HG03520 (cell line): ENCODE data around the gene ZNF790.
"Not testable (repeated sequence)": the region's sequence is repeated elsewhere in the genome, so short reads cannot be mapped to it uniquely, and the experiment has no call there.

Experiments used
- ATAC-seq: cut with Tn5 transposase; IDR thresholded peaks from one replicate; pipeline ENCODE4 v1.9.1; 2021; ENCODE audit warnings: mild to moderate bottlenecking, moderate library complexity; ENCODE audit not compliant: unreplicated experiment

Gene ZNF790

DNA sequence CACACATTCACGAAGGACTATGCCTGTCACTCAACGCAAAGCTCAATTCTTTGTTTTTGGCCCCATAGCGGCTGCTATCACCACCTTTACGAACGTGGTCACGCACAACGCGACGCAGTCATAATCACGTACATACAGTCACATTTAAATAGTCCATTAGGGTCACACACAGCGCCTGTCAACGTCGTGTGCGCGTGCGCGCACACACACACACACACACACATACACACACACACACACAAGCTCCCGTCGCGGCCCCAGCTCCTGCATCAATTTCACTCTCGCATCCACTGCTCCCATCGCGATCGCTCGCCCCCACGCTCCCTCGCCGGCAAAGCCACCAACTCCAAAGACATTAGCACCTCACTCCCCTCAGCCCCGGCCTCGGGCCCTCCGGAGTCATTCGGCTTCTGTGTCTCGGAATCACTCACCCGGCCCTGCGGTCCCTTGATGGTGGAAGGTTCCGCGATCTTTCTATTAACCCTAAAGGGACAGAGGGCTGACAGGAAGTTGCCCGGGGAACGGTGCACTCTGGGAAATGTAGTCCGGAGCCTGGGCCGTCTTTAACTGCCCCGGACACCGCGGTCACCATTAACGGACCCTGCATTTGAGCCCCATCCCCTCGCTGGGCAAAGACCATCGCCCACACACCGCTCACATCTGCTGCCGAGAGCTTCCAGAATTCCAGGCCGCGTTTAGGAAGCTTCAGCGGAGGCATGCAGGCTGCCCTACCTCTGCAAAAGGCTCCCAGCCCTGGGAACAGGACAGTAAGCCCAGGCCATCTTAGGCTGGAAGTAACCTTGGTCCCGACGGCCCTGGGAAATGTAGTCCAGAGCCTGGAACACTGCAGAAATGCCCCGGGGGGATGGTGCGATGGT, at the start of gene ZNF790:
Gene ZNF790 (minus strand): TSS at position 482 of the 878 bp plus-strand sequence. CDS start 12,768 bp downstream, outside the sequence.
- ATAC-seq, result peak; percentile 86

DNA sequence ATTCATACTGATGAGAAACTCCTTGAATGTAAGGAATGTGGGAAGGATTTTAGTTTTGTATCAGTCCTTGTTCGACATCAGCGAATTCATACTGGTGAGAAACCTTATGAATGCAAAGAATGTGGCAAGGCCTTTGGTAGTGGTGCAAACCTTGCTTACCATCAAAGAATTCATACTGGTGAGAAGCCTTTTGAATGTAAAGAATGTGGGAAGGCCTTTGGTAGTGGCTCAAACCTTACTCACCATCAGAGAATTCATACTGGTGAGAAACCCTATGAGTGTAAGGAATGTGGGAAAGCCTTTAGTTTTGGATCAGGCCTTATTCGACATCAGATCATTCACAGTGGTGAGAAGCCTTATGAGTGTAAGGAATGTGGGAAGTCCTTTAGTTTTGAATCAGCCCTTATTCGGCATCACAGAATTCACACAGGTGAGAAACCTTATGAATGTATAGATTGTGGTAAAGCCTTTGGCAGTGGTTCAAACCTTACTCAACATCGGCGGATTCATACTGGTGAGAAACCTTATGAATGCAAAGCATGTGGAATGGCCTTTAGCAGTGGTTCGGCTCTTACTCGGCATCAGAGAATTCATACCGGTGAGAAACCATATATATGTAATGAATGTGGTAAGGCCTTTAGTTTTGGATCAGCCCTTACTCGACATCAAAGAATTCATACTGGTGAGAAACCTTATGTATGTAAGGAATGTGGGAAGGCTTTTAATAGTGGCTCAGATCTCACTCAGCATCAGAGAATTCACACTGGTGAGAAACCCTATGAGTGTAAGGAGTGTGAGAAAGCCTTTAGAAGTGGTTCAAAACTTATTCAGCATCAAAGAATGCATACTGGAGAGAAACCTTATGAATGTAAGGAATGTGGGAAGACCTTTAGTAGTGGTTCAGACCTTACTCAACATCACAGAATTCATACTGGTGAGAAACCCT, 39.1 kb upstream of the ZNF790 start:
- ATAC-seq, result no peak

DNA sequence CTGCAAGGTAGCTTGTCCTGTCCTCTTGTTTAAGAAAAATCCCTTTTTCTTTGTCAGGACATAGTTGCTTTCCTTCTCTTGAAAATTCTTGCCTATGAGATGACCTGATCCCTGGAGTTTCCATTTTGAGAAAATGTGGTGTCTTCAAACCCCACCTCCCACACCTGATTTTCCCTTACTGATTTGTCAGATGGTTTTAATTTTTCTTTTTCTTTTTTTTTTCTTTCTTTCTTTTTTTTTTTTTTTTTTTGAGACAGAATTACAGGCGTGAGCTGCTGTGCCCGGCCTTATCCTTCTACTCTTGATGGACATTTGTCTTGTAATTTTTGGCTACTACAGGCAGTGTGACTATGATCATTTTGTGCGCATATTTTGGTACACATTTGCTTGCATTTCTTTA, 13.7 kb upstream of the ZNF790 start:
- ATAC-seq, result no peak

DNA sequence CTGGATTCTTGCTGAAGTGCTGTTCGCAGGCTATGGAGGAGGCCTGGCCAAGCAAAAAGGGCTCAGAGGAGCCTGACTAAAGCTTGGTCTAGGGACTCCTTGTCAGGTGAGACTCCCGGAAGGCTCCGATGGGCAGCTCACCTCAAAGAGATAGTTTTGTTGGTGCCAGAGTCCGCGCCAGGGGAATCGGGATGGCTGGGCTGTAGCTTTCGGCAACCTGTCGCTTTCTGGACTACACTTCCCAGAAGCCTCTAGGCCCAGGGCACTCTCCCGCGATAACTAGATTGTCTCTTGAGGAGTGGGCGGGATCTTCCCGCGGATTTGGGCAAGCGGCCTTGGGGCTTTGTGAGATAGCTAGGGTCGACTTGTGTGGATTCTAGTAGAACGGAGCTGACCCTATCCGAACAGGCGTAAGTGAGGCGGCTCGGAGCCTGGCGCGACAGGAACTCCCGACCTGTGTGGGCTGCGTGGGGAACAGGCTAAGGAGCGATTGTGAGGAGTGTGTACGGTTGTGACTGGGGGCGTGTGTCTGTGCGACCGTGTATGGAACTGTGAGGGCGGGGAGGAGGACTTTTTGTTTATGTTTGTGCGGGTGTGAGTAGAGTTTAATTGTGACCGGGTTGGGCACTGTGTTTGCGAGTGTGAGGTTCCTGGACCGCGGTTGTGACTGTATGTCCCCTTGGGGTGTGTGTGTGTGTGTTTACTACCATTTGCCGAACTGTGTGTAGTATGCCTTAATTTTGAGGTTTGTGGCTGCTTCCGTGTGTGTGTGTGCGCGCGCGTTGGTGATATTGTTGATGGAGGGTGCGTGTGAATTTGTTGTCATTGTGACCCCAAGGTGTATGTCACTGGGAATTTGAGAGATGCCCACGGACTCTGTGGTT, 12.6 kb upstream of the ZNF790 start, which contains the start of gene ZNF345:
Gene ZNF345 (plus strand): TSS at position 318 of the 884 bp plus-strand sequence. CDS start 25,955 bp downstream, outside the sequence.
- ATAC-seq, result peak; percentile 66

DNA sequence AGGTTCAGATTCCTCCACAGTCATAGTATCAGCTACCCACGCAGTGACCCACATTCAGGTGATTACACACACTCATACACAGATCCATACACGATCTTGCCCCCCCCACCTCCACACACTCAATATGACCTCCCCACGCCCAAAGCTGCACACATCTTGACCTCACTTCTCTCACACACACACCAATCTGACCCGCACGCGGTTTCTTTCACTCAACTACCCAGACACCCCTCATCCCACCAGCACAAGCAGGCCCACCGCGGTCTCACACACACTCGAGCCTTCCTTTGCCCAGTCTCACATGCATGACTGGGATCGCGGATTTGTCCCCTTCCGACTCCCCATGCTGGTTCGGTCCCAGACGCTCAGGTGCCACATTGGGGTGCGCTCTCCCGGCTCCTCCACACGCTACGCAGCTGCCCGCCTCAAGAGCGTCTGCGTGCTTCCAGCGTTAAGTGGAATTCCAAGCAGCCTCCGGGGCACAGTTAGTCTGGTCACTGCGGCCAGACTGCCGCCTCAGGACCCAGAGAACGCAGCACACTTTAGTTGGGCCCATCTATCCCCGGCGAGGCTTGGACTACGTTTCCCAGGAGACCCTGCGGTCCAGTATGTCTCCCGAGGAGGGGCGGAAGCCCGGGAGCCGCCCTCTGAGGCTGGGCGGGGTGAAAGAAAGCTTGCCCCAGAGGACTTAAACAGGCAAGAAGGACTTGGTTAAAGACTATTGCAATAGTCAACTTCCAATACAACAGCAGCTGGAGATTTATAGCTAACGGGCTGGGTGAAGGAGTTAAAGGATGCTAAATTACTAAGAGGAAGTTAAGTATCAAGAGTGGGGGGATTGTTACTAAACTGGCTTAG, 11.7 kb upstream of the ZNF790 start:
- peak; percentile 88 for ATAC-seq

DNA sequence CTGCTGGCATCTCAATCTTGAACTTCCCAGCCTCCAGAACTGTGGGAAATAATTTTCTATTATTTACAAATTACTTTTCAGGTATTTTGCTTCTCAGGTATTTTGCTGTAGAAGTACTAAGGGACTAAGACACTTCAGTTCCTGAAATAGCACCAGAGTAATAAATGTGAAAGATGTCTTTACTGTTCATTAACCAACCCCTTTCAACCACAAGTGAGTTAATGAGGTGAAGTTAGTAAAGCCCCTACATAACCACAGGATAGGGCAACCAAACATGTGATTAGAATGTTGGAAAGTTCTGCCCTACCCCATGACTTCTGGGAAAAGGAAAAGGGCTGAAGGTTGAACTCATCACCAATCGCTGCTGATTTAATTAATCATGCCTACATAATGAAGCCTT, 9.8 kb upstream of the ZNF790 start:
- no peak for ATAC-seq

DNA sequence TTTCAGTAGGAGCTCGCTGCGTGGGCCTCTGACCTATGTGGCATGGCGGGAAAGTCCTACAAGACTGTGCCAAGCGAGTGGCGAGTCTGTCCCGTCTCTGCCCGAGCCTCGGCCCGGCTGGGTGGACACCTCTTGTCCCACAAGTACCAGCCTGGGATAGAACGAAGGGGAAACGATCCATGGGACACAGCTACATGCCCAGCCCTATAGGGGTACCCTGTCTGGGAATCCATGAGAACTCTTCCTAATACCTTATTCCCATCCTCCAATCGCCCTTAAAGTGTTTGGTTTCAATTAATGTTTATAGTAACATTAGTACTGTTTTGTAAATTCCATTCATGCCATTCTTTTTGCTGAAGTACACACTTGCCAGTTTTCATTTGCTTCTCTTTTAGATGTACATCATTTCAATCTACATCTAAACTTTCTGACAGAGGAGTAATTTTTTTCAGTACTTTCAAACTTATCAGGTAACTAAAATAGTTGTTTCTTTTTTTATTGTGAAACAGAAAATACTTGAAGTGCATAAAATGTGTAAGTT, 667 bp upstream of the ZNF790 start:
- ATAC-seq, result no peak

DNA sequence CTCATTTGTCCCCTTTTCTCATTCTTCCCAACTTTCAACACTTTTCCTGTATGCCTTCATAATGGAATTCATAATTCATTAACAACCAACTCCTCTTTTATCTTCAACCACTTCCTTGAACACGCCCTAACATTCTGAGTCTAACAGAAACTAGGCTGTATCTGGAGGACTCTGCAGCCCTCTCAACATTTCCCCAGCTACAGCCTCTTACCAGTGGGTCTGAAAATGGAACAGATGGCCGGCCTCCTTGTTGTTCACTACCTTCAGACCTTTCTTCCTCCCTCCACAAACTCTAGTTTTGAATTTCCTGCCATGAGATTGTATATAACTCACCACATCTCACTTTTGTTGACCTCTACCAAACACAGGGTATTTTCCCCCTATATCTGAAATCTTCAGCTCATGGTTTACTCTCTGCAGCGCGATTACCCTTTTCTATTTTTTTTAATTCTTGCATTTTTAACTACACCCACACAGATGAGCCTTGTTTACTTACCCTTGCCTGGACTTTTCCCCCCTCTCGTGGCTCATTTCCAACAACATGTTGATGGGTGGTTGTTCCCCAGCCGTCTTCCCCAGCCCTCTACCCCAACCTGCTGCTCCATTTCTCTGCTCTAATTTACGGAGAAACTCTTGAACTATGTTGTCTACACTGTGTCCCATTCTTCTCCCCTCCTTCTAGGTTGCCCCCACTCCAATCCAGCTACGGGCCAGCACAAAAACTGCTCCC, 846 bp downstream of the ZNF790 start:
- no peak for ATAC-seq

DNA sequence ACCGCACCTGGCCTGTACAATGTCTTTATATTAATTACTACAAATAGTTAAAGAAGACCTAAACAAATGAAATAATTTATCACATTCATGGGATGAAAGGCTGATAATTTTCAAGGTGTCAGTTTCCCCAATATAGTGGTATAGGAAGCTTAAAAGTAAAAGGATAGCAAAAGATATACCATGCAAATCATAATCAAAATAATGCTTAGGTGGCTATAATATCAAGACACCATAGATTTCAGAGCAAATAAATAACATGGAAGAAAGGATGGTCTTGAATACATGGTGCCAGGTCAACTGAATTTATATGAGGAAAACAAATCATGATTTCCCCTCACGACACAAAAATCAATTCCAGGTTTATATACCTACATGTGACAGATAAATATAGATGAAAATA, 4.8 kb downstream of the ZNF790 start:
- ATAC-seq, result no peak

DNA sequence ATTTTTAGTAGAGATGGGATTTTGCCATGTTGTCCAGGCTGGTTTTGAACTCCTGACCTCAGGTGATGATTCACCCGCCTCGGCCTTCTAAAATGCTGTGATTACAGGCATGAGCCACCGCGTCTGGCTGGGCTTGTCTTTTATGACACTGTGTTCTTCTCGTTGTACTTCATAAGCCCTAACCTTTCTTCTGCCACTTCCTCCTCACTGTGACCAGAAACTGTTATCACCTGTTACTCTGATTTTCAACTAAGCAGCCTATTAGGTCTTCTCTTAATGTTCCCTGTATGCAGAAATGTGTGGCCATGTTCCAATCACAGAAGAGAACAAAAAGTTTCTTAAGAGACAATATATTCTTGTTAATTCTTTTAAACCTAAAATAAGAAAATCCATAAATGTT, 16.4 kb downstream of the ZNF790 start:
- no peak for ATAC-seq

DNA sequence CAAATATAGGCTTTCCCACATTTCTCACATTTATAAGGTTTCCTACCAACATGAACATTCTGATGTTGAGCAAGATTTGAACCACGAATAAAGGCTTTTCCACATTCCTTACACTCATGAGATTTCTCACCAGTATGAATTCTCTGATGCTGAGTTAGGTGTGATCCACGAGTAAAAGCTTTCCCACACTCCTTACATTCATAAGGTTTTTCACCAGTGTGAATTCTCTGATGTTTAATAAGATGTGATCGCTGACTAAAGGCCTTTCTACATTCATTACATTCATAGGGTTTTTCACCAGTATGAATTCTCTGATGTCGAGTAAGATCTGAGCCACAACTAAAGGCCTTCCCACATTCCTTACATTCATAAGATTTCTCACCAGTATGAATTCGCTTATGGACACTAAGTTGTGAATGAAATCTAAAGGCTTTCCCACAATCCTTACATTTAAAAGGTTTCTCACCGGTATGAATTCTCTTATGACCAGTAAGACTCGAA, 19.0 kb downstream of the ZNF790 start:
- no peak for ATAC-seq

DNA sequence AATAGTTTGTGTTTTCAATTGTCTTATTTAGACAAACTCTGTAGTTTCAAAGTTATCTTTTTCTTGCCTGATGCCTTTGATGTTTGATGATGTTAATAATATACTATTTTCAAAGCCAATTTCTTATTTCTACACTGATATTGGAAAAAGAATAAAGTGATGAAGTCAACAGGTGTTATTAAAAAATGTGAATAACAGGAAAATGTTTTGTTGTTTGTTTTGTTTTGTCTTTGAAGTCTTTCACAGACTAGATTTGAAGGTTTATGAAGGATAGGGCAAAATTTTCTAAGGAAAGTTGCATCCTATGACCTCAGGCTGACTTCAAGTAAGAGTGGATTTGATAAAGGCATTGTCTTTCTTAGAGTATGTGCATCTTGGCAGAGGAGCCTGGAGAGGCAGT, 31.2 kb downstream of the ZNF790 start:
- no peak for ATAC-seq

DNA sequence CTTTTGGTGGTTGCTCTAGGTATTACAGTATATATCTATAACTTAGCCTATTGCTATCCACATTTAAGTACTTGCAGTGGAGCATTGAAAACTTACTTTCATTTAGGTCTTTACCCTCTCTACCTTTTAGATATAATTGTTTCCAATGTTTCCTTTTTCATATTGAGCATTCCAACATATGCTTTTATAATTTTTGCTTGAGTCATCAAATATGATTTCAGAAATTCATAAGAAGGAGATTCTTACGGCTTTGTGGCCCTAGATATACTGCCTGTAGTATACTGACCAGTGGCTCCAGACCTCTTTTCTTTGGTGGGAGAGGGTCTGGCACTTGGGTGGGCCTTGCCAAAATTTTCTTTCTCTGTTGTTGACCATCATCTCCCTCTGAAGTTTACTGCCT, 32.8 kb downstream of the ZNF790 start:
- ATAC-seq, result no peak

DNA sequence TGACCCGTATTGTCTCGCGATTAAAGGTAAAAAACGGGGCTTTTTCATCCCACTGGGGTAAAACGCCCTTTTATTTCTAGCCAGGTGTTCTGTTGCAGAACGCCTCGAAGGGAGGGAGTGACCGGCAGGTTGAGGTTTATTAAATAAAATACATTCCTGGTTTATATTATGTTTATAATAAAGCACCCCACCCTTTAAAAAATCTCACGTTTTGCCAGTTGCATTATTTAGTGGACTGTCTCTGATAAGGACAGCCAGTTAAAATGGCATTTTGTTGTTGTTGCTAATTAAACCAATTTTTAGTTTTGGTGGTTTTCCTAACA, 40.4 kb downstream of the ZNF790 start:
- ATAC-seq, result no peak

DNA sequence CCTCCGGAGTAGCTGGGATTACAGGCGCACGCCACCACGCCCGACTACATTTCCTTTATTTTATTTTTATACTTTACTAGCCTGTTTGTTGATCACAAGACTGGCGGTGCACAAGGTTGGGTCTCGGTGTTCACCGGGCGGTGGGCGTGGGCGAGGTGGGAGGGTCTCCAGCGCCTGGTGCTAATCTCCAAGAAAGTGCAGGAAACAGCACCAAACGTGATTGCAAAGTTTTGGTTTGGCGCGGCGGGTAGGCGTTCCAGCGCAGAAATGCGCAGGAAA, 41.5 kb downstream of the ZNF790 start:
- no peak for ATAC-seq

DNA sequence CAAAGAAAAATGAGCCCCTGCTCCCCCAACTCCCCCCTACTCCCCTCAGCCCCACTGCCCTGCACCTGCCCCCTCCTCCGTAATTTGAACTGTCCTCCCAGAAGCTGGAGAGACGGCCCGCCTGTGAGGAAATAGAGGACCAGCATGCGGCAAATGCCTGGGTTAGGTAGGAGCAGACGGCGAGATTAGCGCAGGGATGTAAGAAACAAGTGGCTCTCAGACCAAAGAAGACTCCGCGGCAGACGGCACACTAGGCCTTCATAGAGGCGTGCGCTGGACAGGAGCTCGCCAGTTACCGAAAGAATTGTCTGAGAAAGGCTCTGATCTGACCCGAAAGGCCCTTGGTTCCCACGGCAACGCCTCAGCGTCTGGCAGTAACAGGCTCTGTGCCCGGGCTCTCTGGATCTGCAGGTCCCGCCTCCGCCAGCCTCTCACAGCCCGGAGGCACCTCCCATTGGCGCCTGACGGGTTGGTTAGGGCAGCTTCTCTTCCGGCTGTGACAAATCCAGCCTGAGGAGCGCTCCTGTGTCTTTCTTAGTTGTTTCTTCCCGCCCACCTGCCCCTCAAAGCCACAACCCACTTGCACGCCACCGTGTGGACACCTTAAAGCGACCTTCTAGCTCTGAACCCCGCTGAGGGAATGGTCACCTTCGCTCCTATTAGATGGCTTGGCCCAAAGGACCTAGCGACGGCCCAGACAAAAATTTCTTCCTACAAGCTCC, 46.6 kb downstream of the ZNF790 start:
- ATAC-seq, result not testable (repeated sequence)

DNA sequence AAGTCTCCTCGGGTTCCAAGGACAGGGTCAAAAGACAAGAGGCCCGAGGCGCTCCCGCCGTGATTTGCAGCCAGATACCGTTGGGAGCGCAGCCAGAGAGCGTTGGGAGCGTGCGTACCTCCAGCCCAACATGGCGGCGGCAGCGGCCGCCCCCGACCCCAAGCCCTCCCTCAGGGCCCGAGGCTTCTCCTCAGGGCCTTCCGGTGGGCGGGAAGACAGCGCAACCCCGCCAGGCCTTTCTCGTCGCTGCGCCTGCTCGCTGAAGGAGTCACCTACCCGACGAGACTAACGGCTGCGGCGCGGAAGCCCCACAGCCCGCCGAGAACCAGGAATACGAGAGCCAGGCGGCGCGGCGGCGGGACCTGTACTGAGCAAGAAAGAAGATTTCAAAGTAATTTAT, 62.4 kb downstream of the ZNF790 start:
- ATAC-seq, result no peak

DNA sequence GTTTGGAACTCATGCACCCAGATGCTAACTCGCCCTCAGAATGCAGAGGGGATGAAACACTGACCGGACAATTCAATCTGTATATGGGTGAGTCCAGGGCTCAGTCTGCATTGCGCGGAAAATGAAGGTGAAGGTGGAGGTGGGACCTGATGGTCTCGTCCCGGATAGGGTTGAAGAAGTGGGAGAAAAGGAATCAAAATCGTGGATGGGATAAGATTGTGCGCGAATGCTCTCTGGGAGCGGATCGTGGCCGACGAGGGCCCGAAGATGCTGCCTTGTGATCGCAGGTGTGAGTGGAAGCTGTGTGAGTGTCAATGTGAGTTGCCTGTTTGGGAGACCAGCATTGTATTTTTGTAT, 65.0 kb downstream of the ZNF790 start:
- ATAC-seq, result no peak
